Fibroblast of skin of back (primary cell): ENCODE data around the gene XRCC3.
"Not testable (repeated sequence)": the region's sequence is repeated elsewhere in the genome, so short reads cannot be mapped to it uniquely, and the experiment has no call there.

Source experiments
- DNase-seq: peaks from one replicate; pipeline ENCODE4 v3.0.0-alpha.2; 2013

Gene XRCC3

GRCh38 chr14:103692159-103692558, 23.1 kb downstream of the XRCC3 start:
- no peak for DNase-seq

DNA sequence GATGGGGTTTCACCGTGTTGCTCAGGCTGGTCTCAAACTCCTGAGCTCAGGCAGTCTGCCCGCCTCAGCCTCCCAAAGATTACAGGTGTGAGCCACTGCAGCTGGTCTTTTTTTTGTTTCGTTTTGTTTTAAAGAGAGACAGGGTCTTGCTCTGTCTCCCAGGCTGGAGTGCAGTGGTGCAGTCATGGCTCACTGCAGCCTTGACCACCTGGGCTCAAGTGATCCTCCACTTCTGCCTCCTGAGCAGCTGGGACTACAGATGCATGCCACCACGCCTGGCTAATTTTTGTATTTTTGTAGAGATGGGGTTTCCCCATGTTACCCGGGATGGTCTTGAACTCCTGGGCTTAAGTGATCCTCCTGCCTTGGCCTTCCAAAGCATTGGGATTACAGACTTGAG, 23.6 kb downstream of the XRCC3 start:
- not testable (repeated sequence) for DNase-seq

GRCh38 chr14:103690332-103690731, 24.9 kb downstream of the XRCC3 start:
- DNase-seq: no peak

DNA sequence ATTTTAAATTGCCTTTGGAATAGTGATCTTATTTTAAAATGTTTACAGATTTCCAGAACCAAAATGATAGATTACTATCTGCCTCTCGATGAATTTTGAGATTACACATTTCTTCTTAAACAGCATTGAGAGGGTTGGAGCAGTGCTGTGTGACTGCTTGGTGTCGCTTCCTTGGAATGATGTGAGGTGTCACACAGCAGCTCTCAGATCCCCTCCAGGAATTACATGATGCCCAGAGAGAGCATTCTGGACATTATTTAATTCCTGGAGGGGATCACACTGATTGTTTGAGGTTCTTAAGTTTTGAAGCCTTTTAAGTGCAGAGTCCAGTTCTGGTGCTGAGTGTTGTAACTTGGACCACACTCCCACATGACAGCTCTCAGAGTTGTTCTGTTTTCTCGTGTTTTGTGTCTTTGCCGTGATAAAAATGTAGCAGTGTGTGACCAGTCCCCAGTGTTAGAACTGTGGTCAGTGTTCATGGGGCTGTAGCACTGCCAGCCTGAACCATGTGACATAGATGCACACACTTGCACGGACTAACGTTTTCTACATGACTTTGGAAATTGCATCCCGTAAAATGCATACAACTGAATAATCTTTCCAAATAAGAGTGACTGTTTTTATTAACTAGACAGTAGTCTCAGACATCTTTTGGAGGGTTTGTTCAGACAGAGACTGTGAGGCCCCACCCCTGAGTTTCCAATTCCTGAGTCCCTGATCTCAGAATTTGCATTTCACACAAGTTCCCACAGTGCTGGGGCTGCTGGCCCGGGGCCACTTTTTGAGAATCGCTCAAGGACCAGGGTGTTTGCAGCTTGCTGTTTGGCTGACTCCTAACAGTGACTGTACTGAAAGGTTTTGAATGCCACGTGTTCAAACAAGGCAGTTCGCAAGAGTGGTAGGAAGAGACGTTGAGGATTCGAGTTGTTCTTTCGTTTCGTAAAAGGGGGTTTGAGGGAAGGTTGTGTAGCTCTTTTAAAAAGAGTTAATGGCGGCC, 26.0 kb downstream of the XRCC3 start:
- peak; percentile 72 for DNase-seq

- DNase-seq: no peak
Measured at GRCh38 chr14:103688441-103688840, 26.8 kb downstream of the XRCC3 start.

- no peak for DNase-seq
Measured at GRCh38 chr14:103687712-103688111, 27.5 kb downstream of the XRCC3 start.

DNA sequence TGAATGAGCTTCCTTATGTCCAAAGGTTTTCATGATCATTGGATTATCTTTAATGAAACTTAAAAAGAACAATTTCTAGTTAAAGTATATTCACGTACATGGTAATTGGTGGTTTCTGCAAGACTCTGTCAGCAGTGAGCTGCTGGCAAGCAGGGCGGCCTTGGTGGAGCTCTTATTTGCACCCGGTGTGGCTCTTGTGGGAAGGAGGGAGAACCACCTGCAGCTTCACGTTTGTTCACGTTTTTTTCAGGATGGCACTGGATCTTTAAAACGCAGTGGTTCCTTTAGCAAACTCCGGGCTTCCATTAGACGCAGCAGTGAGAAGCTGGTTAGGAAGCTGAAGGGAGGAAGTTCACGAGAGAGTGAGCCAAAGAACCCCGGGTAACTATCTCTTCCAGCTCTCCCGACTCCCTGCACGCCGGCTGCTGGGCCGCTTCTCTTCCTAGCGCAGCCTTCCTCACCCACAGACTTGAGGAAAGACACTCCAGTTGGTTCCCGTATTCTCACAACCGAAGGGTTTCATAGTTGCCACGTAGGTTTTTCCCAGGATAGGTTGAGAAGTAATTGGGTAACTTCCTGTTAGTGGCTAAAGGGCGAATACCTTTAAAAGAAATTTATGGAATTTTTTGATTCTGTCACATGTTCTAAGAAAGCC, 28.3 kb downstream of the XRCC3 start:
- DNase-seq: peak; percentile 51

DNA sequence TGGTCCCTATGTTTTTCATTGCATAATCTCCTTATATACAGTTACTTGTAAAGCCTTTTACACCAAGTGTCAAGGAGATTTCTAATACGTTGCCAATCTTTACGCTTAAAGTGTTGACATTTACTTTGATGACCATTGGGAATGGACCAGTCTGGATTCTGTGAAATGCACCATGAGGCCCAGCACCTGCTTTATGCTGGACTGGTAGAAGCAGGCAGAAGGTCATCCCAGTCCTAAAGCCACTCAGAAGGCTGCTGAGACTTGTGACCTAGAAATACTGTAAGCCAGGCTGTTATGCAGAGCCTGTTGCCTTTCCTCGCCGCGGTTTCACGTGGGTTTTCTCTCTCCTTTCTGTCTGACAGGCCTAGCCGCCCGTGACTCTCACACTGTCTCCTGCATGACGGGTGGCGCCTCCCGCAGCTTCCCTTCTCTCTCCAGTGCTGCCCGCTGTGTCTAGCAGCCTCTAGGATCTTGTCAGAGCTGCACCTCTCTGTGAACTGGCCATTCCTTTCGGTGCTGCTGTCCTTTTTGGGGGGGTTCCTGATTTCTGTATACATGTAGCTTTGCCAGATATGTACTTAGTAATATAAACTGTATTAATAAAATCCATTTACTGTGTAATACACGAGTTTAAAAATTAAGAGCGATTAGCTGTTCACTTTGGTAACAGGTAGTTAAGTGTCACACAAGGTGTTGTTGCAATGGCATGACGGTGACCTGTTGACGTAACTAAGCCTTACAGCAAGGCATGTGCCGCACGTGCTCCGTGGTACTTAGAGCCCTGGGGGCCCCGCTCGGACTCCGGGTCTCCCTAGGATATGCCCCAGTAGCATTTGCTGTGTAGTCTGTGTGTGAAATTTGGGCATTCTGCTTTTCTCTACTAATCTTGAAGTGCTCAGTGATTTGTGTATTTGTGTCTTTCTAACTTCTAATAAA, 29.7 kb downstream of the XRCC3 start:
- no peak for DNase-seq

GRCh38 chr14:103684871-103685270, 30.4 kb downstream of the XRCC3 start:
- DNase-seq: no peak

DNA sequence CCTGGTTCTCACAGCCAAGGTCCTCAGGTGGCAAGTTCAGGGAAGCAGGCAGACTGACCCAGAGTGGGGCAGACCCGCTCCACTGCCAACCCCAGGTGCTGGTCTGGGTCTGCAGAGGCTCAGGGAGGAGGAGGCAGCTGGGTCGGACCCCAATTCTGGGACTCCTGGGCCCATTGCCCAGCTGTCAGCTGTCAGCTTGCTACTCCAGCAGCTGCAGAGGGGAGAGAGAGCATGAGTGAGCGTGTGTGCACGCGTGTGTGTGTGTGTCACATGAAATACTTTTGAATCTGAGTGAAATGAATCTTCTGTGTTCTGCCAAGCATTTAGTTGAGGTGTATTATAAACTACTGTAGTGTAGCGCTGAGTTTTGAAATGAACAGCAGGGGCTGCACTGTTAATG, 30.8 kb downstream of the XRCC3 start:
- DNase-seq: no peak

DNA sequence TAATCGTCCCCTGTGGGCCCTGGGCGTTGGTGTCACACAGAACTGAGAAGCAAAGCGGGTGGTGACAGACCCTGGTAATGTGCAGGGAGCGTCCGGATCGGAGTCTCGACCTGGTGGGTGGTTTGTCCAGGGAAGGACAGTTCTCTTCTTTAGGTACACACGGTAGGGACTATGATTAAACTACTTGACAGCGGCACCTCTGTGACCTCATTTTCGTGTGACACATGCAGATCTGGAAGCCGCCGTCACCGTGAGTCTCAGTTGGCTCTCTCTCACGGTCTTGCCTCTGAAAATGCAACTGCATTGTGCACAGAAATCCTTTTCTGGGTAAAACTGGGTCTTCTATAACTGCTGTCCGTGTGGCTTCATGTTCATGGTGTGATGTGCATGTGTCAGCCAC, 32.1 kb downstream of the XRCC3 start:
- no peak for DNase-seq

GRCh38 chr14:103680491-103681231, 34.6 kb downstream of the XRCC3 start:
- DNase-seq: no peak

DNA sequence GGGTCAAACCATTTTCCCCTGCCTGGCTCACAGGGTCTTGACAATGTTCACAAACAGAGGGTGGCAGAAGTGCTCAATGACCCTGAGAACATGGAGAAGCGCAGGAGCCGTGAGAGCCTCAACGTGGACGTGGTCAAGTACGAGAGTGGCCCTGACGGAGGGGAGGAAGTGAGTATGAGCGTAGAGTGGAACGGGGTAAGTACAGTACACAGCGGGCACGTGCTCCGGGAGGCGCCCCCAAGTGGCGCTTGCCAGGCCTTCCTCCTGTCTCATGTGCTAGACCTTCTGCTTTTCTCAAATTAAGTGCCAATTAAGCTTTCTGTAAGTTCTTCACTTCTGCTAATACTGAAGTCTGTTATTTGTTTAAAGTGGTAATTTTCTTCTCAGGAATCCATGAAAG, 35.9 kb downstream of the XRCC3 start:
- peak; percentile 26 for DNase-seq

GRCh38 chr14:103676881-103677675, 38.2 kb downstream of the XRCC3 start:
- no peak for DNase-seq

- DNase-seq: no peak
Measured at GRCh38 chr14:103675957-103676356, 39.3 kb downstream of the XRCC3 start.

GRCh38 chr14:103671911-103672310, 43.3 kb downstream of the XRCC3 start:
- no peak for DNase-seq

DNA sequence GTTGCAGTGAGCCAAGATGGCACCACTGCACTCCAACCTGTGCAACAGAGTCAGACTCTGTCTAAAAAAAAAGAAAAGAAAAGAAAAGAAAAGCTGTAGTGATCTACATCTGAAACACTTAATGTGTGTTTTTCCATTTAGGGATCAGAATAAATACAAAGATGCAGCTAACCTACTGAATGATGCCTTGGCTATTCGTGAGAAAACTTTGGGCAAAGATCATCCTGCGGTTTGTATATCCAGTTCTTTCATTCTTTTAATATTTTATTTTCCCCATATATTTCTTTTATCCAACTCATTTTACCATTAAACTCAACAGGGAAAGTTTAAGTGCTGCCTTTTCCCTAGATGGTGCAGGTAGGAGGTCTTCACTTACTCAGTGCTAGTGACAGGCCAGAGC, 45.9 kb downstream of the XRCC3 start:
- DNase-seq: no peak

- no peak for DNase-seq
Measured at GRCh38 chr14:103668117-103668516, 47.1 kb downstream of the XRCC3 start.

GRCh38 chr14:103667671-103668070, 47.6 kb downstream of the XRCC3 start:
- no peak for DNase-seq

DNA sequence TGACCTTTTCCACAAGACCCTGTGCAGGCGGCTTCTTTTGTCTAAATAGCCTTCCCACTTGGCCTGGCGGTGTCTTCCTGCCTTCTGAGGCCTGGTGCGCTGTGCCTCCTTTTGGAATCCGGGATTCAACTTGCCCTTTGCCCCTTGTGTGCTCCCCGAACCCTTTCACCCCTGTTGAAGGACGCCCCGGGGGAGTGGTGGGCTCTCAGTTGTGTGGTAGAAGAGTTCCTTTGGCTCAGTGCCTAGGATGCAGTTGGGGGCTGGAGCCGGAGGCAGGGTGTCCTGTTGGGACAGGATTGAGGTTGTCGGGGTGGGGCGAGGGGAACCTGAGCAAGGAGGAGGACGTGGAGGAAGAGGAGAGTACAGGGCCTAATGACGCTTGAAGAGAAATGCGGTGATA, 51.7 kb downstream of the XRCC3 start:
- no peak for DNase-seq

- no peak for DNase-seq
Measured at GRCh38 chr14:103662591-103662990, 52.7 kb downstream of the XRCC3 start.
